Activated T-helper 17 cell treated with anti-CD3 and anti-CD28 coated beads, Interleukin-2, amount 50 U/mL, for 72 hours (primary cell): ENCODE data around the gene LRRIQ1. TPM values are rescaled to one million over a fixed set of nuclear protein-coding genes. Genes with fewer than 3 reads are reported as not detected.
"Not testable (repeated sequence)": the region's sequence is repeated elsewhere in the genome, so short reads cannot be mapped to it uniquely, and the experiment has no call there.

ENCODE experiments used
- ATAC-seq: fragments of 150-1000 bp; cut with Tn5 transposase; replicated peaks from 2 replicates; pipeline ENCODE4 v1.10.0; 2021; ENCODE audit warnings: mild to moderate bottlenecking, moderate library complexity
- H3K27ac Mint-ChIP-seq: one replicate; pipeline ENCODE4 v1.8.0; 2022; ENCODE audit warnings: mixed read lengths
- H3K27me3 Mint-ChIP-seq: one replicate; pipeline ENCODE4 v1.8.0; 2022; ENCODE audit warnings: mixed read lengths
- H3K36me3 Mint-ChIP-seq: one replicate; pipeline ENCODE4 v1.8.0; 2022; ENCODE audit warnings: low read depth, mild to moderate bottlenecking, mixed read lengths
- H3K4me1 Mint-ChIP-seq: one replicate; pipeline ENCODE4 v1.8.0; 2022; ENCODE audit warnings: mixed read lengths
- H3K4me3 Mint-ChIP-seq: one replicate; pipeline ENCODE4 v1.8.0; 2022; ENCODE audit warnings: mild to moderate bottlenecking, mixed read lengths
- H3K9me3 Mint-ChIP-seq: one replicate; pipeline ENCODE4 v1.8.0; 2022; ENCODE audit warnings: mixed read lengths
- total RNA-seq, 2 donors: library from RNA; stranded (reverse); gene quantifications; one replicate each; pipeline ENCODE4 v1.2.3, GENCODE V29; 2022

Gene LRRIQ1
- not detected for total RNA-seq

- H3K9me3 Mint-ChIP-seq, result no peaks in the 10 kb centered on the region
- H3K27ac Mint-ChIP-seq, result no peak within 1 kb of the TSS
- peak within 1 kb of the TSS; percentile 67 for H3K4me3 Mint-ChIP-seq
- peaks cover 14% of the 10 kb centered on the region for H3K27me3 Mint-ChIP-seq
- no peaks in the 10 kb centered on the region for H3K36me3 Mint-ChIP-seq
- ATAC-seq, result peak; percentile 47
- no peaks in the 10 kb centered on the region for H3K4me1 Mint-ChIP-seq
Observed at GRCh38 chr12:85036234-85036707, at the start of gene LRRIQ1, which contains the start of gene TSPAN19. TSS of gene LRRIQ1 (plus strand) at chr12:85036351. CDS start at chr12:85038177, 1,826 bp downstream. TSS of gene TSPAN19 (minus strand) at chr12:85036277. CDS start at chr12:85029946, 6,331 bp downstream.

GRCh38 chr12:84986586-84986985 lies 49.6 kb upstream of the LRRIQ1 start:
- H3K4me3 Mint-ChIP-seq, result no peak overlapping the region
- no peaks in the 10 kb centered on the region for H3K27me3 Mint-ChIP-seq
- no peaks in the 10 kb centered on the region for H3K9me3 Mint-ChIP-seq
- H3K27ac Mint-ChIP-seq, result no peak overlapping the region
- no peaks in the 10 kb centered on the region for H3K4me1 Mint-ChIP-seq
- ATAC-seq, result no peak
- H3K36me3 Mint-ChIP-seq, result no peaks in the 10 kb centered on the region

- peaks cover 4% of the 10 kb centered on the region for H3K9me3 Mint-ChIP-seq
- H3K4me1 Mint-ChIP-seq, result peaks cover 5% of the 10 kb centered on the region
- no peak overlapping the region for H3K27ac Mint-ChIP-seq
- no peak for ATAC-seq
- no peak overlapping the region for H3K4me3 Mint-ChIP-seq
- H3K27me3 Mint-ChIP-seq, result no peaks in the 10 kb centered on the region
- no peaks in the 10 kb centered on the region for H3K36me3 Mint-ChIP-seq
Observed at GRCh38 chr12:84994426-84994825, 41.7 kb upstream of the LRRIQ1 start.

GRCh38 chr12:84995641-84996040 lies 40.5 kb upstream of the LRRIQ1 start:
- no peak for ATAC-seq
- no peak overlapping the region for H3K27ac Mint-ChIP-seq
- H3K4me1 Mint-ChIP-seq, result peaks cover 5% of the 10 kb centered on the region
- H3K9me3 Mint-ChIP-seq, result peaks cover 7% of the 10 kb centered on the region
- H3K27me3 Mint-ChIP-seq, result no peaks in the 10 kb centered on the region
- H3K4me3 Mint-ChIP-seq, result no peak overlapping the region
- H3K36me3 Mint-ChIP-seq, result no peaks in the 10 kb centered on the region

GRCh38 chr12:84996759-84997158 lies 39.4 kb upstream of the LRRIQ1 start:
- Mint-ChIP-seq H3K27me3 (no peaks in the 10 kb centered on the region), H3K36me3 (no peaks in the 10 kb centered on the region), H3K4me1 (peaks cover 5% of the 10 kb centered on the region), H3K4me3 (no peak overlapping the region), H3K9me3 (peaks cover 9% of the 10 kb centered on the region), H3K27ac (no peak overlapping the region)
- ATAC-seq, result no peak

- Mint-ChIP-seq H3K4me3 (no peak overlapping the region), H3K27ac (no peak overlapping the region), H3K27me3 (no peaks in the 10 kb centered on the region), H3K36me3 (no peaks in the 10 kb centered on the region), H3K4me1 (peaks cover 5% of the 10 kb centered on the region), H3K9me3 (peaks cover 9% of the 10 kb centered on the region)
- no peak for ATAC-seq
Observed at GRCh38 chr12:84998341-84998740, 37.8 kb upstream of the LRRIQ1 start.

GRCh38 chr12:85000729-85001128 lies 35.4 kb upstream of the LRRIQ1 start:
- no peaks in the 10 kb centered on the region for H3K27me3 Mint-ChIP-seq

GRCh38 chr12:85002778-85003296 lies 33.3 kb upstream of the LRRIQ1 start:
- Mint-ChIP-seq H3K36me3 (no peaks in the 10 kb centered on the region), H3K9me3 (peaks cover 7% of the 10 kb centered on the region), H3K27me3 (no peaks in the 10 kb centered on the region), H3K4me3 (no peak overlapping the region), H3K4me1 (no peaks in the 10 kb centered on the region), H3K27ac (no peak overlapping the region)
- no peak for ATAC-seq

More at GRCh38 chr12:85000729-85001128, 35.4 kb upstream of the LRRIQ1 start:
- ATAC-seq, result no peak
- peaks cover 4% of the 10 kb centered on the region for H3K9me3 Mint-ChIP-seq
- no peaks in the 10 kb centered on the region for H3K36me3 Mint-ChIP-seq
- no peaks in the 10 kb centered on the region for H3K4me1 Mint-ChIP-seq
- H3K4me3 Mint-ChIP-seq, result no peak overlapping the region
- no peak overlapping the region for H3K27ac Mint-ChIP-seq

- Mint-ChIP-seq H3K9me3 (peaks cover 7% of the 10 kb centered on the region), H3K4me1 (no peaks in the 10 kb centered on the region), H3K36me3 (no peaks in the 10 kb centered on the region), H3K27me3 (no peaks in the 10 kb centered on the region), H3K27ac (no peak overlapping the region), H3K4me3 (no peak overlapping the region)
- no peak for ATAC-seq
Observed at GRCh38 chr12:85004204-85004603, 31.9 kb upstream of the LRRIQ1 start.

GRCh38 chr12:85005047-85005446 lies 31.1 kb upstream of the LRRIQ1 start:
- H3K4me3 Mint-ChIP-seq, ATAC-seq: not testable (repeated sequence)

GRCh38 chr12:85005615-85006014 lies 30.5 kb upstream of the LRRIQ1 start:
- no peak overlapping the region for H3K4me3 Mint-ChIP-seq
- H3K27me3 Mint-ChIP-seq, result no peaks in the 10 kb centered on the region
- no peaks in the 10 kb centered on the region for H3K4me1 Mint-ChIP-seq
- no peak overlapping the region for H3K27ac Mint-ChIP-seq
- peaks cover 5% of the 10 kb centered on the region for H3K9me3 Mint-ChIP-seq
- ATAC-seq, result no peak
- H3K36me3 Mint-ChIP-seq, result no peaks in the 10 kb centered on the region

More at GRCh38 chr12:85005047-85005446, 31.1 kb upstream of the LRRIQ1 start:
- not testable (repeated sequence) for H3K4me1 Mint-ChIP-seq, H3K27ac Mint-ChIP-seq, H3K36me3 Mint-ChIP-seq, H3K27me3 Mint-ChIP-seq, H3K9me3 Mint-ChIP-seq

- no peaks in the 10 kb centered on the region for H3K36me3 Mint-ChIP-seq
- H3K27ac Mint-ChIP-seq, result no peak overlapping the region
- no peak overlapping the region for H3K4me3 Mint-ChIP-seq
- no peaks in the 10 kb centered on the region for H3K4me1 Mint-ChIP-seq
- no peak for ATAC-seq
- no peaks in the 10 kb centered on the region for H3K27me3 Mint-ChIP-seq
- peaks cover 3% of the 10 kb centered on the region for H3K9me3 Mint-ChIP-seq
Observed at GRCh38 chr12:85006206-85006605, 29.9 kb upstream of the LRRIQ1 start.

- ATAC-seq, result no peak
- no peaks in the 10 kb centered on the region for H3K36me3 Mint-ChIP-seq
- no peaks in the 10 kb centered on the region for H3K27me3 Mint-ChIP-seq
- H3K9me3 Mint-ChIP-seq, result peaks cover 3% of the 10 kb centered on the region
- H3K4me3 Mint-ChIP-seq, result no peak overlapping the region
- H3K27ac Mint-ChIP-seq, result no peak overlapping the region
- H3K4me1 Mint-ChIP-seq, result no peaks in the 10 kb centered on the region
Observed at GRCh38 chr12:85007836-85008235, 28.3 kb upstream of the LRRIQ1 start.

- Mint-ChIP-seq H3K27ac (no peak overlapping the region), H3K4me3 (no peak overlapping the region), H3K27me3 (no peaks in the 10 kb centered on the region), H3K36me3 (no peaks in the 10 kb centered on the region), H3K4me1 (no peaks in the 10 kb centered on the region), H3K9me3 (no peaks in the 10 kb centered on the region)
- ATAC-seq, result no peak
Observed at GRCh38 chr12:85016413-85016812, 19.7 kb upstream of the LRRIQ1 start.

GRCh38 chr12:85017133-85017532 lies 19.0 kb upstream of the LRRIQ1 start:
- Mint-ChIP-seq H3K4me3 (no peak overlapping the region), H3K4me1 (no peaks in the 10 kb centered on the region), H3K36me3 (no peaks in the 10 kb centered on the region), H3K9me3 (no peaks in the 10 kb centered on the region), H3K27ac (no peak overlapping the region), H3K27me3 (no peaks in the 10 kb centered on the region)
- no peak for ATAC-seq

- no peaks in the 10 kb centered on the region for H3K9me3 Mint-ChIP-seq
Observed at GRCh38 chr12:85017618-85018017, 18.5 kb upstream of the LRRIQ1 start.

More at GRCh38 chr12:85017618-85018017, 18.5 kb upstream of the LRRIQ1 start:
- Mint-ChIP-seq H3K4me1 (no peaks in the 10 kb centered on the region), H3K4me3 (no peak overlapping the region), H3K27ac (no peak overlapping the region), H3K27me3 (no peaks in the 10 kb centered on the region), H3K36me3 (no peaks in the 10 kb centered on the region)
- no peak for ATAC-seq
